ENCODE results near the gene SLC35F1. TPM values are rescaled to one million over a fixed set of nuclear protein-coding genes. Genes with fewer than 3 reads are reported as not detected.

SLC35F1 gene
- total and polyA plus RNA-seq, 8 donors: under 0.01 to 6.8 (median 0.38) TPM; not detected in 2

- WGBS, 5 donors: 66 to 82% (median 71%) methylated on average over 2 of the region's 2 CpGs
Measured at GRCh38 chr6:118309337-118310093, 402.5 kb downstream of the SLC35F1 start.

GRCh38 chr6:118313208-118313607 is 406.1 kb downstream of the SLC35F1 start:
- TF ChIP-seq POLR2A (IDR thresholded peaks at IDR 0.05) (no peak), EP300 (IDR thresholded peaks at IDR 0.05) (no peak), CTCF (IDR thresholded peaks at IDR 0.05) (no peak), POLR2AphosphoS5 (IDR thresholded peaks at IDR 0.05) (no peak)
- no peak overlapping the region for H3K27ac ChIP-seq

More at GRCh38 chr6:118309337-118310093, 402.5 kb downstream of the SLC35F1 start:
- intact Hi-C loops (cut with DNase I; ENCODE audit: low total_unique reads): no loop called here
- Histone ChIP-seq H3K4me1 (peaks cover 3 to 34% (median 14%) of the 10 kb centered on the region in 4 donors), H3K27me3 (no peaks in the 10 kb centered on the region), H3K9me3 (no peaks in the 10 kb centered on the region), H3K36me3 (no peaks in the 10 kb centered on the region), H3K27ac (peak overlapping the region in 1 of 5 donors; percentile 12), H3K4me3 (no peak overlapping the region)
- TF ChIP-seq CTCF (IDR thresholded peaks at IDR 0.05) (no peak), EP300 (IDR thresholded peaks at IDR 0.05) (no peak), POLR2A (IDR thresholded peaks at IDR 0.05) (no peak), POLR2AphosphoS5 (IDR thresholded peaks at IDR 0.05) (no peak)
- DNase-seq: no peak

GRCh38 chr6:118313762-118314161 is 406.7 kb downstream of the SLC35F1 start:
- WGBS, 5 donors: 73 to 81% (median 80%) methylated on average over 3 of the region's 3 CpGs
- peak overlapping the region in 1 of 5 donors; percentile 20 for H3K27ac ChIP-seq
- TF ChIP-seq EP300 (IDR thresholded peaks at IDR 0.05) (no peak), POLR2AphosphoS5 (IDR thresholded peaks at IDR 0.05) (no peak), CTCF (IDR thresholded peaks at IDR 0.05) (no peak), POLR2A (IDR thresholded peaks at IDR 0.05) (no peak)

More at GRCh38 chr6:118313208-118313607, 406.1 kb downstream of the SLC35F1 start:
- no peak for DNase-seq
- no peaks in the 10 kb centered on the region for H3K27me3 ChIP-seq
- 25 to 42% (median 28%) methylated on average over 3 of the region's 3 CpGs for WGBS, 5 donors
- H3K4me1 ChIP-seq: peaks cover 8 to 36% (median 23%) of the 10 kb centered on the region in 4 donors
- H3K9me3 ChIP-seq: no peaks in the 10 kb centered on the region
- no peaks in the 10 kb centered on the region for H3K36me3 ChIP-seq
- no peak overlapping the region for H3K4me3 ChIP-seq
- intact Hi-C loops (cut with DNase I; ENCODE audit: low total_unique reads): no loop called here

GRCh38 chr6:118316796-118317384 is 409.8 kb downstream of the SLC35F1 start:
- no peak for TF ChIP-seq CTCF (IDR thresholded peaks at IDR 0.05)
- TF ChIP-seq POLR2AphosphoS5 (IDR thresholded peaks at IDR 0.05): no peak
- TF ChIP-seq POLR2A (IDR thresholded peaks at IDR 0.05): no peak
- TF ChIP-seq EP300 (IDR thresholded peaks at IDR 0.05): no peak
- Histone ChIP-seq H3K4me1 (peaks cover 8 to 55% (median 33%) of the 10 kb centered on the region in 4 donors), H3K9me3 (no peaks in the 10 kb centered on the region), H3K36me3 (no peaks in the 10 kb centered on the region), H3K4me3 (no peak overlapping the region), H3K27ac (peak overlapping the region in 4 of 5 donors; percentile 28 to 62 (median 54)), H3K27me3 (no peaks in the 10 kb centered on the region)
- DNase-seq: no peak
- intact Hi-C loops (cut with DNase I; ENCODE audit: low total_unique reads): no loop called here
- WGBS, 5 donors: 53 to 70% (median 61%) methylated on average over 6 of the region's 6 CpGs

More at GRCh38 chr6:118313762-118314161, 406.7 kb downstream of the SLC35F1 start:
- Histone ChIP-seq H3K27me3 (no peaks in the 10 kb centered on the region), H3K4me1 (peaks cover 8 to 41% (median 27%) of the 10 kb centered on the region in 4 donors), H3K4me3 (no peak overlapping the region), H3K9me3 (no peaks in the 10 kb centered on the region), H3K36me3 (no peaks in the 10 kb centered on the region)
- DNase-seq: no peak
- intact Hi-C loops (cut with DNase I; ENCODE audit: low total_unique reads): no loop called here
